Neural cell (in vitro differentiated cells): Measurements from ENCODE around the gene KIRREL3. TPM values are rescaled to one million over a fixed set of nuclear protein-coding genes. Genes with fewer than 3 reads are reported as not detected.

ENCODE experiments used
- H2AFZ ChIP-seq: fragments of 200-600, 300-800 bp; sonication (generic), shearing (Covaris generic); 2 replicates; pipeline ENCODE4 v1.6.0; 2014; ENCODE audit warnings: low read depth, mild to moderate bottlenecking, antibody characterized with exemption, low read length, moderate library complexity
- H3F3A ChIP-seq: fragments of 200-600 bp; shearing (Covaris generic); 2 replicates; pipeline ENCODE4 v1.6.1; 2016; ENCODE audit warnings: mild to moderate bottlenecking, moderate library complexity, mixed read lengths, antibody characterized with exemption, low read length; ENCODE audit not compliant: insufficient read depth, poor library complexity, severe bottlenecking
- H3K27ac ChIP-seq: fragments of 200-600, 300-800 bp; sonication (generic), shearing (Covaris generic); 2 replicates; pipeline ENCODE4 v1.5.1; 2014; ENCODE audit warnings: mild to moderate bottlenecking, low read length, moderate library complexity
- H3K27me3 ChIP-seq: fragments of 300-800, 200-600 bp; sonication (generic), shearing (Covaris generic); 2 replicates; pipeline ENCODE4 v1.6.0; 2014; ENCODE audit warnings: mild to moderate bottlenecking, low read depth, low read length, moderate library complexity; ENCODE audit not compliant: insufficient read depth
- H3K36me3 ChIP-seq: fragments of 300-800, 200-600 bp; sonication (generic), shearing (Covaris generic); 2 replicates; pipeline ENCODE4 v1.5.1; 2014; ENCODE audit warnings: mild to moderate bottlenecking, antibody characterized with exemption, low read length, moderate library complexity; ENCODE audit not compliant: insufficient read depth
- H3K4me2 ChIP-seq: fragments of 300-800, 200-600 bp; sonication (generic), shearing (Covaris generic); 2 replicates; pipeline ENCODE4 v1.6.0; 2014; ENCODE audit warnings: mild to moderate bottlenecking, low read length
- H3K4me3 ChIP-seq: fragments of 300-800, 200-600 bp; sonication (generic), shearing (Covaris generic); 2 replicates; pipeline ENCODE4 v1.5.1; 2014; ENCODE audit warnings: mild to moderate bottlenecking, low read length, moderate library complexity
- H3K79me2 ChIP-seq: fragments of 200-600 bp; shearing (Covaris generic); replicated peaks from 2 replicates; pipeline ENCODE4 v1.6.0; 2014; ENCODE audit warnings: mild to moderate bottlenecking, low read length, moderate library complexity; ENCODE audit not compliant: insufficient read depth
- H3K9ac ChIP-seq: fragments of 300-800, 200-600 bp; sonication (generic), shearing (Covaris generic); 2 replicates; pipeline ENCODE4 v1.6.1; 2016; ENCODE audit warnings: mild to moderate bottlenecking, low read length, mixed read lengths
- H3K9me2 ChIP-seq: fragments of 200-600 bp; shearing (Covaris generic); 2 replicates; pipeline ENCODE4 v1.6.1; 2016; ENCODE audit warnings: mild to moderate bottlenecking, low read length, mixed read lengths; ENCODE audit not compliant: insufficient read depth
- H3K9me3 ChIP-seq: fragments of 200-600, 300-800 bp; sonication (generic), shearing (Covaris generic); 2 replicates; pipeline ENCODE4 v1.6.1; 2016; ENCODE audit warnings: mild to moderate bottlenecking, mixed run types, low read length, moderate library complexity, mixed read lengths
- H4K20me1 ChIP-seq: fragments of 200-600 bp; shearing (Covaris generic); 2 replicates; pipeline ENCODE4 v1.6.1; 2016; ENCODE audit warnings: mild to moderate bottlenecking, mixed run types; ENCODE audit not compliant: insufficient read depth
- CTCF ChIP-seq: fragments of 450-650 bp; IDR thresholded peaks from 2 replicates; pipeline ENCODE4 v1.5.1; 2014; ENCODE audit warnings: antibody characterized with exemption, mild to moderate bottlenecking, moderate library complexity; ENCODE audit not compliant: poor library complexity, severe bottlenecking
- EP300 ChIP-seq: fragments of 450-650 bp; conservative IDR thresholded peaks from 2 replicates; pipeline ENCODE4 v1.6.1; 2014; ENCODE audit warnings: antibody characterized with exemption, mild to moderate bottlenecking, moderate library complexity; ENCODE audit not compliant: poor library complexity, severe bottlenecking
- EZH2 ChIP-seq: fragments of 200-600, 300-800 bp; shearing (Covaris generic), sonication (generic); IDR thresholded peaks from 2 replicates; pipeline ENCODE4 v1.6.1; 2014; ENCODE audit warnings: antibody characterized with exemption, low read length, borderline replicate concordance, mild to moderate bottlenecking; ENCODE audit not compliant: insufficient read depth, poor library complexity, severe bottlenecking
- MXI1 ChIP-seq: fragments of 450-650 bp; conservative IDR thresholded peaks from 2 replicates; pipeline ENCODE4 v1.6.1; 2014; ENCODE audit warnings: antibody characterized with exemption, mild to moderate bottlenecking; ENCODE audit not compliant: poor library complexity, severe bottlenecking
- POLR2AphosphoS5 ChIP-seq: IDR thresholded peaks from 2 replicates; pipeline ENCODE4 v1.6.1; 2012
- RAD21 ChIP-seq: fragments of 450-650 bp; conservative IDR thresholded peaks from 2 replicates; pipeline ENCODE4 v1.6.1; 2014; ENCODE audit warnings: antibody characterized with exemption, mild to moderate bottlenecking, moderate library complexity
- REST ChIP-seq: IDR thresholded peaks from 2 replicates; pipeline ENCODE4 v1.6.1; 2012; ENCODE audit warnings: borderline replicate concordance
- SMC3 ChIP-seq: fragments of 450-650 bp; conservative IDR thresholded peaks from 2 replicates; pipeline ENCODE4 v1.6.1; 2014; ENCODE audit warnings: antibody characterized with exemption, mild to moderate bottlenecking, moderate library complexity; ENCODE audit not compliant: poor library complexity
- TAF1 ChIP-seq: IDR thresholded peaks from 2 replicates; pipeline ENCODE4 v1.6.1; 2012; ENCODE audit warnings: low read depth
- polyA plus RNA-seq: library from polyadenylated mRNA; depleted of rRNA; stranded (reverse); fragments of >200 nt; gene quantifications from 2 replicates; pipeline ENCODE4 v1.2.3, GENCODE V29; 2014

Gene KIRREL3
- polyA plus RNA-seq, 1 donor from 2014 or later = 23.8 TPM

GRCh38 chr11:126978911-126979310 lies 21.7 kb downstream of the KIRREL3 start:
- Histone ChIP-seq H4K20me1 (no peaks in the 10 kb centered on the region), H2AFZ (no peak overlapping the region), H3K9me2 (no peaks in the 10 kb centered on the region), H3K9ac (no peak overlapping the region), H3K79me2 (no peaks in the 10 kb centered on the region), H3K4me3 (no peak overlapping the region), H3K27me3 (no peaks in the 10 kb centered on the region), H3K27ac (no peak overlapping the region), H3F3A (no peaks in the 10 kb centered on the region), H3K9me3 (no peaks in the 10 kb centered on the region), H3K4me2 (no peak overlapping the region), H3K36me3 (no peaks in the 10 kb centered on the region)
- TF ChIP-seq TAF1 (no peak), MXI1 (no peak), SMC3 (no peak), RAD21 (no peak), EZH2 (no peak), REST (no peak), POLR2AphosphoS5 (no peak), EP300 (no peak), CTCF (no peak)

- no peaks in the 10 kb centered on the region for H3K9me2 ChIP-seq
- H3K27ac ChIP-seq = no peak overlapping the region
- no peaks in the 10 kb centered on the region for H3K9me3 ChIP-seq
- H3F3A ChIP-seq = no peaks in the 10 kb centered on the region
- H2AFZ ChIP-seq = no peak overlapping the region
- H4K20me1 ChIP-seq = no peaks in the 10 kb centered on the region
- H3K27me3 ChIP-seq = no peaks in the 10 kb centered on the region
- H3K4me3 ChIP-seq = no peak overlapping the region
- H3K9ac ChIP-seq = no peak overlapping the region
- no peak for TF ChIP-seq RAD21
- TF ChIP-seq EP300 = no peak
- TF ChIP-seq MXI1 = no peak
- no peak for TF ChIP-seq EZH2
- TF ChIP-seq CTCF = no peak
- no peak for TF ChIP-seq POLR2AphosphoS5
- no peak for TF ChIP-seq SMC3
- no peak for TF ChIP-seq TAF1
- TF ChIP-seq REST = no peak
- H3K4me2 ChIP-seq = no peak overlapping the region
- H3K36me3 ChIP-seq = no peaks in the 10 kb centered on the region
- H3K79me2 ChIP-seq = no peaks in the 10 kb centered on the region
Observed at GRCh38 chr11:126978165-126978564, 22.4 kb downstream of the KIRREL3 start.
